Right hindlimb (tissue), 1 donor: ENCODE results near the gene RCAN3.
A peak's percentile ranks its signal among the peaks of the same experiment; 100 is the strongest.
"Not testable (repeated sequence)": the region's sequence is repeated elsewhere in the genome, so short reads cannot be mapped to it uniquely, and the experiment has no call there.

Source experiments
- DNase-seq: peaks from one replicate; pipeline ENCODE4 v3.0.0-alpha.2; 2018

Gene RCAN3

DNA sequence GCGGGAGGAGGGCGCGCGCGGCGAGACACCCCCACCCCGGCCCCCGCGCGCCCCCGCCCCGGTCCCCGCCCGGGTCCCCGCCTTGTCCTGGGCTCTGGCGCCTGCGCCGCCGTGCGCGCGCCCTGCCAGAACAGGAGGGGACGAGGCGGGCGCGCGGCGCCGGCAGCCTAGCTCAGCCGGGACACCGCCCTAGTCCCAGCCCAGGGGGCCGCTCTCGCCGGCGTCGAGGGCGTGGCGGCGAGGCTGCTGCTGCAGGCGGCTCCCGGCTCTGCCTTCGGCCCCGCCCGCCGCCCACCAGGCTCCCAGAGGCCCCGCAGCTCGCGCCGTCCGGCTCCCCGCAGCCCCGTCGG is at the start of gene RCAN3:
TSS of gene RCAN3 (plus strand) at position 128 of the 350 bp plus-strand sequence. CDS start 11,537 bp downstream, outside the sequence.
- peak; percentile 89 for DNase-seq

DNA sequence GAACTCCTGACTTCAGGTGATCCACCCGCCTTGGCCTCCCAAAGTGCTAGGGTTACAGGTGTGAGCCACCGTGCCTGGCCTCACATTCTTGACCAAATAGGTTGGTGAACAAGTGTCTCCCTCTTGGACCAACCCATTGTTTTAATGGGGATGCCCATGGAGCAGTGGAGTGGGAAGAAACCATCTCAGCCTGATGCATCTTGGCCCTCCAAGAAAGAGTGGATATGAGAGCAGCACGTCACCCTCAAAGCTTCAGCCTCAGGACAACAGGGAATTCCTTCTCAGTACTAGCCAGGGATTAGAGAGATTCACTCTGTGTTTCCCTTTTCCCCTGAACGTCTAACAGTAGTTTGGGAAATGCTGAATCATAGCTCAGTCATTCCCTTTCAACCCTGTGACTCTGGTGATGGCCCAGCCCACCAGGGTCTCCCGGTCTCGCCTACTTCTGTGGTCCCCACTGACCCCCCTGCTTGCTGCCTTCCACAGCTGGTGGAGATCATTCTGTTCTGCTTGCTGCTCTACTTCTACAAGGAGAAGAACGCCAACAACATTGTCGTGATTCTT is 49.6 kb upstream of the RCAN3 start:
- DNase-seq, result no peak

DNA sequence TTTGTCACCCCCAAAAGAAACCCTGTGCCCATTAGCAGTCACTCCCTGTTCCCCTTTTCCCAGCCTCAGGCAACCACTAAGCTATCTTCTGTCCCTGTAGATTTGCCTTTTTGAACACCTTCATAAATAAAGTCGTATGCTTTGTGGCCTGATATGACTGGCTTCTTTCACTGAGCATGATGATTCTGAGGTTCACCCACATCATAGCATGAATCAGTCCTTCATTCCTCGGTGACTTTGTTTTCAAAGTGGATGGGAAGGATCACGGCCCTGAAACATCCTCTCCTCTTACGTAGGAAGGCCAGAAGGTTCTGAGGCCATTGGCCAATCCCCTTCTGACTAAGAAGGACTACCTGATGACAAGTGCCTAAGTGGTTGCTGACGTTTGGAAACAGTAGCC is 48.0 kb upstream of the RCAN3 start:
- no peak for DNase-seq

DNA sequence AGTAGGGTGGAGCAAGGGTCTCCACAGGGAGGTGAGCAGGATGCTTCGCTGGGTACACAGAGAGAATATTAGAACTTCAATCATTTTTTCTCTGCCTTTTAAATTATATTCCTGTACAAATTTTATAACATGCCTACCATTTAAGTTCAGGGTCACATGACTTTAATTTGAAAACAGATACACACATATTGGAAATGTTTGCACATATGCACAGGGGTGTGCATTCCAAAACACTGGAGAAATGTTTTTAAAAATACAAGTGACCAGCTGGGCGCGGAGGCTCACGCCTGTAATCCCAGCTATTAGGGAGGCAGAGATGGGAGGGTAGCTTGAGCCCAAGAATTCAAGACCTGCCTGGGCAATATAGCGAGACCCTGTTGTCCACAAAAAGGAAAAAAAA is 47.4 kb upstream of the RCAN3 start:
- no peak for DNase-seq

DNA sequence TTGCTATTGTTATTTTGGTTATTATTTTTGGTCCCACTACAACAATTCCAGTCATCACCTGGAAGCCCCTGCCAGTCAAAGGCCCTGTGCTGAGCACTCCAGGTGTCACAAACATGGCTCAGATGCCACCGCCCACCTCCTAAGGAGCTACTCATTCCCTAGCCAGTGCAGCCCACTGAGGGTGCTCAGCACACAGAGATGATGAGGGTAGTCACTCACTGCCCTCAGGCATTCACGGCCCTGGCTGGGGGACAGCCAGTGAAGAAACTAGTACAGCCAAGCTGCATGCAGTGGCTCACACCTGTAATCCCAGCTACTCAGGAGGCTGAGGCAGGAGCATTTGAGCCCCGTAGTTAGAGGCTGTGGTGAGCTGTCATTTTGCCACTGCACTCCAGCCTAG is 44.8 kb upstream of the RCAN3 start:
- no peak for DNase-seq

DNA sequence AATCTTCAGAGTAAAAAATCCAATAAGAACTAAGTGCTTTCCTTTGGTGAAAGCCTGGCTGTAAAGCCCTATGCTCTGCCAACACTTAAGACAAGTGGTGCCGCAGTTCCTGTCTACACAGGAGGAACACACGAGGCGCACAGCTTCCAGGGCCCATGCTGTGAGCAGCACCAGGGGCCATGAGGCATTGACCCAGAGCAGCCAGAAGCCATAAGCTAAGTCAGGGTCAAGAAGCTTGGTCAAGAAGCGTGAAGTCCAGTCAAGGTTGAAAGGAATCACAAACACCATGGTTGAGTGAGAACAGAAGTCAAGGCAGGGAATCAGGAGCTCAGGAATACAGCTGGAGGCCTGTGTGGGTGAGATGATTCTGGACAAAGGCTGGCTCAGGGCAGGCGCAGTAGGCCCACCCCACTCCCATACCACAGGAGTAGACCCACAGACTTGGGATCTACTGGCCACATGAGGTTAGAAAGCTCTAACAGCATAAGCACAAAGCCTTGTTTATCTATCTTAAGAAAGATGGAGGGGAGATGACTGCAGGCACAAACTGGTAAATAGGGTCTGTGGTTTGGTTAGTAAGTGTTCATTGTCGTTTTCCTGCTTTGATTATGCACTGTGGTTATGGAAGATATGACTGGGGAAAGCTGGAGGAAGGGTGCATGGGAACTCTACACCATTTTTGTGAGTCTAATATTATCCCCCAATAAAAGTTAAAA is 42.9 kb upstream of the RCAN3 start:
- DNase-seq, result no peak

DNA sequence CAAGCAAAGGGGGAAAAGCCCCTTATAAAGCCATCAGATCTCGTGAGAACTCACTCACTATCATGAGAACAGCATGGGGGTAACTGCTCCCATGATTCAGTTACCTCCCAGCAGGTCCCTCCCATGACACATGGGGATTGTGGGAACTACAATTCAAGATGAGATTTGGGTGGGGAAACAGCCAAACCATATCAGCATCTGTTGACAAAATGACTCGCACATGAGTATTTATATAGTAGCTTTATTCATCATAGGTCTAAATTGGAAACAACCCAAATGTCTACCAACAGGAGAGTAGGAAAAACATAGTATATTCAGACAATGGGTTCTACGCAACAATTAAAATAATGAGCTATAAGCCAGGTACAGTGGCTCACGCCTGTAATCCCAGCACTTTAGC is 40.5 kb upstream of the RCAN3 start:
- DNase-seq, result not testable (repeated sequence)

DNA sequence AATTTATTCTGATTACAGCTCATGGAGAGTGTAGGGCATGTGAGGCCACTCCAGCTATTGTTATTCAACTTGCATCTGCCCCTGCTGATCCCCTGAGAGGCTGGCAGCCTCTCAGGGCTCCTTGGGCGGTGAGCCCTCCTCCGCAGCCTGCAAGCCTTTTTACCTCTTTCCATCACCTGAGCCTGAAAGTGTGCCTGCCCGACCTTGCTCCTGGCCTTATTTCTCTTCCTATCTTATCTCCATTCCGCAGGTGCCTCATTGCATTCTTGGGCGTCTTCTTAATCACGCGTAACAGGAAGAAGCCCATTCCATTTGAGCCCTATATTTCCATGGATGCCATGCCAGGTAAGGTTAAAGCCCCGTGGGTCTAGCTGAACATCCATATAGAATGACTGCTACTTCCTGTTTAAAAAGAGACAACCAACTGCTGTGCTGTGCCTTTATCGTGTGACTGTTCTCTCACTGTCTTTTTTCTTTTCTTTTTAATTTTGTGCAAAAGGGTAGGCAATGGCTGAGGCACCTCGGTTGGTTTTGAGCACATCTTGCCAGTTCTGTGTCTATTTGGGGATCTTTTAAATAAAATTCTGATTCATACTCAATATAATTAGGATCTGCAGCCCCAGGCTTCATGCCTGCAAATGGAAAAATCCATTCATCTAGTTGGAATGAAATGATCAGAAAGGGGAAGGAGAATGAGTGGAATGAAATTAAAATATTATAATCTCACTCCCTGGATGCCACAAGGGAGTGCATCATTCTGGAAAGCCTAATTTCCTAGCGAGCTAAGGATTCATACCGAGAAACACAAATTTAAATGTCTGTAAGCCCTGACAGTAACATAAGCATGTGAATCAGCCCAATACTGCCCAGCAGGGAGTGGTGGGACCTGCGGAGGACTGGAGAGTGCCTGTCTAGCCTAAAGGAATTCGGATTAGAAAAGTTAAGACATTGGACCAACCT is 38.6 kb upstream of the RCAN3 start:
- DNase-seq, result no peak

DNA sequence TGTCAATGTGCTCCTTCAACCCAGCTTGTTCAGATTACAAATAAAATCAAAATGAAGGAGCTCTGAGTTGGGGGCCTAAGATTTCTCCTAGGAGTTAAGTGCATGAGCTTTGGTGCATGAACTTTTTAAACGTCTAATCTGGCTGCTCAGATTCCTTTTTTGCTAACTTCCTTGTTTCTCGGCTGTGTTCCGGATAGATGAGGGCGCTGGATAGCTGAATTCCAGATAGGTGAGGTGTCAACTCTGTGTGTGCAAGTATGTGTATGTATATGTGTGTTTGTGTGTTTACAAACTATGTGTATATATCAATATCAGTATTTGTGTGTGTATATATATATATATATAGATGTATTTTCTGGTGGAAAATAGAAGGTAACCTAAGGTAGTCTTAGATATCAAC is 37.5 kb upstream of the RCAN3 start:
- DNase-seq, result no peak

DNA sequence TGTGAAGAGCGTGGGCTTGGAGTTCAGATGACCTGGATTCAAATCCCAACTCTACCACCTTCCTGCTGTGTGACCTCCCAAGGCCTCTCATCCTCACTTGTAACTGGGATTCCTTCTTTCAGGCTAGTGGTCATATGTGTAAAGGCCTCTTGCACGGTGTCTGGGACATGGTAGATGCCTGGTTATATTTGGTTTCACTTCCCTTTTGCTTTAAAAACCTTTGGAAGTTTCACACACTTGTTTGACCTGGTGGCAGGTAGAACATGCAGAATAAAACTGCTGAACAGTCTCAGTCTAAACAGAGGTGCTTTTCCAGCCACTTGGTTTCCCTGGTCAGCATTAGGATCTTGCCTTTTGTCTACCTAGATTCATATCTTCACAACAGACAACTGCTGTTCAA is 37.0 kb upstream of the RCAN3 start:
- DNase-seq, result no peak

DNA sequence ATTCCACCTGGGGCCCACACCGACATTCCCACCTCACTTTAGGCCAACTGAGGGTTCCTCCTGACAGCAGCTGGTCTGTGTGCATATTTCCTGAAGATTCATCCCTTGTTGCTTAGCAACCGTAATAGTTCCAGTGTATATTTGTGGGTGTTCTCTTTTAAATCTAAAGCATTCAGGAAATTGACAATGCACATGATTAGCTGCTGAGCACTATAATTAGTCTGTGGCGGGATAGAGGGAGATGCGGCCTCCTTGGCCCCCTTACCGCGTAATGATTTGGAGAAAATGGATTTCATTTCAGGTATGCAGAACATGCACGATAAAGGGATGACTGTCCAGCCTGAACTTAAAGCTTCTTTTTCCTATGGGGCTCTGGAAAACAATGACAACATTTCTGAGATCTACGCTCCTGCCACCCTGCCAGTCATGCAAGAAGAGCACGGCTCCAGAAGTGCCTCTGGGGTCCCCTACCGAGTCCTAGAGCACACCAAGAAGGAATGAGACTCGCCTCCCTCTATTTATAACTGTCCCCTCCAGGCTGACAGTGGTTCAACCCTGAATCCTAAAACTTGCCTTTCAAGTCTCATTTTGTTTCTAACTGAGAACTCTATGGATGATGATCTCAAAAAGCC is 33.8 kb upstream of the RCAN3 start:
- no peak for DNase-seq

DNA sequence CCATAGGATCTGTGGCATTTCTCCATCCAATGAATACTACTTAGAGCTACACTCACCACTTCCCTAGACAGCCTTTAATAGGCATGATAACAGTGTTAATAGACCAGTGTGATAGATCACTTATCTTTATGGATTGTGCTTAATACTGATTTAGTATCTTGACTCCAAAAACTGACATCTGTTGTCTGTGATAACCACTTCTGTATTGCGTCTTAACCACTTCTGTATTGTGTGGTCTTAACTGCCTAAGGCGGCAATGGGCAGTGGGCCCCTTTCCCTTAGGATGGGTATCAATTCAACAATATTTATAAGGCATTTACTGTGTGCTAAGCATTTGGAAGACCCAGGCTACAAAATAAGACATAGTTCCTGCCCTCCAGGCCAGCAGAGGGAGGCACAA is 32.0 kb upstream of the RCAN3 start:
- no peak for DNase-seq

DNA sequence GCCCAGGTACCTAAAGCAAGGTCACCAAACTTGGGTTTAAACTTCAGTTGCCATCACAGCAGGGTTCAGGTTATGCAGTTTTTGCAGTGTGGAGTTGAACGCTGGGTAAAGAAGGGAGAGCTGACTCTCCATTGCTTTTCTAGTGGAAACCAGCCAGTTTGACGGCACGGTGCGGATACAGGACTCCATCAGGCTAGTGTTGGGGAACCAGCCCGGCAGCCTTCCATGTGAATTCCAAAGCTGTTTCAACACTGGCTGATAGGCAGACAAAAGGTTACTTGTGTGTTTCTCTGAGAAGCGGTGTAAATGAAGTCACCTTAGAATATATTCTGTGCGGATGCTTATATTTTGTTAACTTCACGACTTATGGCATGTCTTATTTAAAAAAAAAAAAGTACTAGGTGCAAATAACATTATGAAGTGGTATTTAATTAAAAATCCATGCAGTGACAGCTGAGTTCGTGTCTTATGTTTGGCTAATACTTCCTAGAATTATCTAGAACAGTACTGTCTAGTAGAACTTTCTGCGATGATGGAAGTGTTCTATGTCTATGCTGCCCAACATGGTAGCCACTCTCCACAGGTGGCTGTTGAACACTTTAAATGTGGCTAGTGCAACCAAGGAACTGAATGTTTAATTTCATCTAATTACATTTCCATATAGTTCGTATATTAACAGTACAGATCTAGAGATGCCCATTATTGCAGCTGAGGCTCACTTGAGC is 29.9 kb upstream of the RCAN3 start:
- no peak for DNase-seq

DNA sequence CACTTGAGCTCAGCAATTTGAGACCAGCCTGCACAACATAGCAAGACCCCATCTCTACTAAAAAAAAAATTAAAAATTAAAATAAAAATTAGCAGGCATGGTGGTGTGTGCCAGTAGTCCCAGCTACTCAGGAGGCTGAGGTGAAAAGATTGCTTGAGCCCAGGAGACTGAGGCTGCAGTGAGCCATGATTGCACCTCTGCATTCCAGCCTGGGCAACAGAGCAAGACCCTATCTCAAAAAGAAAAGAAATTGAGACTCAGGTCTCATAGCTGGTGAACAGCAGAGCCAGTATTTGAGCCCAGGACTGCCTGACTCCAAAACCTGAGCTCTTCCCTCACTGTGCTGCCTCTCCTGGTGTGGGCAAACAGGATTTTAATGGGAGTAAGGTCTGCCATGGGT is 28.4 kb upstream of the RCAN3 start:
- no peak for DNase-seq

DNA sequence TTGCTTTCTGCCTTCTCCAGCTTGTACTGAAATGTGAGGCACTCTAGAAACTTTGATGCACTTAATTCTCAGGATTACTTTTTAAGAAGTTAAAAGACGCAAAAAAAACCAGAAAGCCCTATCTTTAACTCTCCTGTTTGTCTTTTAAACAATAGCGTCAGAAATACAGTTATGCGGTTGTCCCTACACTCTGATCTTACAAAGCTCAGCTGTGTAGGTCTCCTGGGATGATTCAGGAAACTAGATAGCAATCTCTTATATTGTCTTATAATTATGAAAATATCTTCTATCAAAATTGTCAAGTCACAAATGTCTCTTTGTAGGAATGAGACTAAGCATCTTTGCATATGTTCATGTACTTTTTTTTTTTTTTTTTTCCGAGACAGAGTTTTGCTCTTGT is 26.9 kb upstream of the RCAN3 start:
- no peak for DNase-seq

DNA sequence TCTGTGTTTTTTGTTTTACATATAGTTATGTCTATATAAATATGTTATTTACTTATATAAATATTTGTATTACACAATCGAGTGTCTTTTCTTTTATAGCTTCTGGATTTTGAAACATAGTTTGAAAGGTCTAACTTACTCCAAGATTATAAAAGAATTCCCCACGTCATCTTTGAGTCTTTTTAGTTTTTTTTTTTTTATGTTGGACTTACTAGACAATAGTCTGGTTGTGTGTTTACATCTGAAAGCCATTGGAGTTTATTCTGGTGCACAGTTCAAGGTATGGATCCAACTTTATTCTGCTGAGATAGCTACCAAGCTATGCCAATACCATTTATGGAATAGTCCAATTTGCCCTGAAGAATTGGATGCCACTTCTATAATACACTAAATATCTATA is 26.1 kb upstream of the RCAN3 start:
- no peak for DNase-seq

DNA sequence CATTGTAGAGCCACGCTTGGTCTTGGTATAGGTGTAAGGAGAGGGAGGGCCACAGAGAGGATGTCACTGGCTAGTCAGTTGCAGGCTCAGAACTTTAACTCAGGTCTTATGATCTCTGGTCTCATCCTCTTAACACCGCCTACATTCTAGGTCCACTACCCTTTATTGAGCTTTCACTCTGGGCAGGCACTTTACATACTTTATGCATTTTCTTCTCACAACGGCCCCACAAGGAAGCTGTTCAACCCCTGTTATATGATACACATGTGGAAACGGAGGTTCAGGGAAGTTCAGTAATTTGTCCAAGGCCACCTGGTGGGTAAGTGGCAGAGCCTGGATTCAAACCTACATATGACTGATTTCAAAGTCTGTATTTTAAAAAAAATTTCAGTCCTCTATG is 25.3 kb upstream of the RCAN3 start:
- DNase-seq, result no peak

DNA sequence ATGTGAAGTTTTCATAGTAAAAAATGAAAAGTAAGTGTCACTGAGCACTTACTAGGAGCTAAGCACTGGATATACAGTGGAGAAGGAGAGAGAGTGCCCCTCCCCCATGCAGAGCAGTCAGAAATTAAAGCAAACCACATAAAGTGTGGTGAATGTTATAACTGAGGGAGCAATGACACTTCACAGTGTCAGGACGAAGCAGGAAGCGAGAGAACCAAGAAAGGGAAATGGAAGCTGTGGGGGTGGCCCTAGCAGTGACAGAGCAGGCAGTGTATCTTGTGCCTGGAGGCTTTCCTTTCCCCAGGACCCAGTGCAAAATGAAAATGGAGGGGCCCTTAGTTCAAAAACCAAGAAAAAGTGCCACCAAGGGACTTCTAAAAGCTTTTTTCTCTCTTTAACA is 21.5 kb upstream of the RCAN3 start:
- DNase-seq, result peak; percentile 20

DNA sequence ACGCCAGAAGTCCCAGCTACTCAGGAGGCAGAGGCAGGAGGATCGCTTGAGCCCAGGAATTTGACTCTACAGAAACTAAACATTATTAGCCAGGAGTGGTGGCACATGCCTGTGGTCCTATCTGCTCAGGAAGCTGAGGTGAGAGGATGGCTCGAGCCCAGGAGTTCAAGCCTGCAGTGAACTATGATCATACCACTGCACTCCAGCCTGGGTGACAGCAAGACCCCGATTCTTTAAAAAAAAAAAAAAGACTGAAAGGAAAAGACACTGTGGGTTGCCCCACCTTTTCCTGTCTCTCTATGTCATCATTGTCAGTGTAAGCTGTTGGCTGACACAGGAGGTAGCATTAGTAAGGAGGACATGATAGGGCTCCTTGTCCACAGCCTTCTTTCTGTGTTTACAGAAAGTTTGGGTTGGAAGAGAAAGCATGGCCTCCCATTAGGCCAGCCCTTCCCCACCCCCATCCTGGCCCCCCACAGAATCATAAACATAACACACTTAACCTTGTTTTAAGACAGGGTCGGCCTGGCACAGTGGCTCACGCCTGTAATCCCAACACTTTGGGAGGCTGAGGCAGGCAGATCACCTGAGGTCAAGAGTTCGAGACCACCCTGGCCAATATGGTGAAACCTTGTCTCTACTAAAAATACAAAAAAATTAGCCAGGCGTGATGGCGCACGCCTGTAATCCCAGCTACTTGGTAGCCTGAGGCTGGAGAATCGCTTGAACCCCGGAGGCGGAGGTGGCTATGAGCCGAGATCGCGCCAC is 20.6 kb upstream of the RCAN3 start:
- no peak for DNase-seq

DNA sequence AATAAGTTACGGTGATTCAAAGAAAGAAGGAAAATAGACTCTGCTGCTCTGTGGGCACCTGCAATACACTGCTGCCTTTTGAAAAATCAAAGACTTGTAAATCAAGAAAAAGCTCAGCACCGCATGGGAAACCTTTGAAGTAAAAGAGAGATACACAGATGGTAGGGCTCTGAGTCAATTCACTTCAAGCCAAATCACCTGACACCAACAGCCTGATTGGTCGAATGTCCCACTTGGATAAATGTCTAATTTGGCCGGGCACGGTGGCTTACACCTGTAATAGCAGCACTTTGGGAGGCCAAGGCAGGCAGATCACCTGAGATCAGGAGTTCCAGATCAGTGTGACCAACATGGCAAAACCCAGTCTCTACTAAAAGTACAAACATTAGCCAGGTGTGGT is 19.2 kb upstream of the RCAN3 start:
- no peak for DNase-seq

DNA sequence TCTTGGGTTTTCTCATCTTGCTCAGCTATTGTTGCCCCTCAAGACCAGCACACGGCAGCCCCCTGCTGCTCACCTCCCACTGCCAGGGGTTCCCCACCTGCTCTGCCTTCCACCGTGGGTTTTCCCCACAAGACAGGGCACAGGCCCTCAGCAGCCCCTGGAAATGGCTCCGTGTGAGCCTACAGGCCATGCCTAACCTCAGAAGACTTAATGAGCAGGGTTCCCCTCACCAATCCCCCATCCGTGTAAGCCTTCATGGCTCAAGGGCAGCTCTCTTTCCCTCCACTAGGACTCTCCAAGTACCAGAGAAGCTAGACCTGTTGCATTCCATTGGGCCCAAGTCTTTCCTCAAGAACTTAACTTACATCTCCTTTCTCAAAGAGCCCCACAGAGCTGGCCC is 18.4 kb upstream of the RCAN3 start:
- no peak for DNase-seq
